ENCODE data around the gene BRF1. TPM values are rescaled to one million over a fixed set of nuclear protein-coding genes. Genes with fewer than 3 reads are reported as not detected.

Gene BRF1
- total and polyA plus RNA-seq, 2 of the 8 experiments (the other 6 are each of a cell fraction or from before 2014, with no cell fraction given) = 7.7 to 18.3 TPM

GRCh38 chr14:105218611-105219010 is 82.2 kb downstream of the BRF1 start:
- Histone ChIP-seq H3K79me2 (ENCODE audit: control insufficient read depth in 1 of 2, insufficient read depth in 2 of 2, low read length in 2 of 2) (no peaks in the 10 kb centered on the region), H3K4me3 (ENCODE audit: extremely low read depth in 1 of 4, insufficient read depth in 2 of 4, low read depth in 3 of 4, low read length in 4 of 4) (no peak overlapping the region), H3K23me2 (ENCODE audit: low read depth, low read length) (peaks cover 5% of the 10 kb centered on the region; the same call in 1 of the 2 replicates), H3K56ac (replicated peaks; ENCODE audit: insufficient read length, low read depth, low read length) (no peak overlapping the region), H3K27me3 (replicated peaks in 1 of 4; ENCODE audit: control insufficient read depth in 3 of 4, extremely low read depth in 1 of 4, insufficient read depth in 3 of 4, low read length in 3 of 4) (no peaks in the 10 kb centered on the region; a peak in 1 of 7 replicates), H3K9ac (replicated peaks in 1 of 4; ENCODE audit: extremely low read depth in 1 of 4, low read depth in 3 of 4, low read length in 3 of 4) (no peak overlapping the region), H3K9me3 (ENCODE audit: insufficient read depth in 2 of 2, low read depth in 1 of 2, low read length in 1 of 2) (no peaks in the 10 kb centered on the region), H4K8ac (ENCODE audit: extremely low read depth, insufficient read depth, low read length) (no peak overlapping the region), H2BK15ac (ENCODE audit: low read length) (no peak overlapping the region), H3K4me1 (replicated peaks in 1 of 4; ENCODE audit: control insufficient read depth in 3 of 4, insufficient read depth in 4 of 4, low read length in 3 of 4) (no peaks in the 10 kb centered on the region), H2AK5ac (ENCODE audit: low read depth, low read length) (no peak overlapping the region), H3K4me2 (ENCODE audit: insufficient read depth in 1 of 2, low read depth in 2 of 2, low read length in 2 of 2) (no peak overlapping the region), H3K27ac (ENCODE audit: low read depth, low read length) (no peak overlapping the region), H3K36me3 (ENCODE audit: control insufficient read depth in 2 of 4, insufficient read depth in 4 of 4, low read length in 3 of 4) (no peaks in the 10 kb centered on the region; a peak in 2 of 8 replicates), H3K79me1 (ENCODE audit: low read depth, low read length) (peaks cover 4% of the 10 kb centered on the region; the same call in 1 of the 2 replicates), H2BK120ac (replicated peaks; ENCODE audit: low read depth, low read length) (no peak overlapping the region), H3K23ac (ENCODE audit: insufficient read length) (no peak overlapping the region), H3K18ac (ENCODE audit: extremely low read depth, low read length) (no peak overlapping the region), H4K5ac (ENCODE audit: insufficient read length, low read depth, low read length) (no peak overlapping the region), H2BK12ac (ENCODE audit: low read depth, low read length) (no peak overlapping the region), H4K91ac (replicated peaks; ENCODE audit: insufficient read length, low read length) (no peak overlapping the region), H2AFZ (ENCODE audit: low read length) (no peak overlapping the region), H2BK5ac (ENCODE audit: low read depth, low read length) (no peak overlapping the region), H2BK20ac (ENCODE audit: low read length) (no peak overlapping the region), H4K20me1 (replicated peaks in 1 of 2; ENCODE audit: control insufficient read depth in 1 of 2, insufficient read depth in 2 of 2, low read length in 2 of 2) (peaks cover 0 to 22% of the 10 kb centered on the region in 2 experiments), H3K4ac (replicated peaks; ENCODE audit: insufficient read length, low read depth, low read length) (no peak overlapping the region), H3K14ac (ENCODE audit: insufficient read length) (no peak overlapping the region)
- POLR2A ChIA-PET (ENCODE audit: partially characterized antibody) = no interaction called here
- CTCF ChIA-PET (ENCODE audit: partially characterized antibody) = interaction anchor here (0.7 to 1.2 kb wide), 4 partner anchors 9 to 42 kb away, joined by 3 read pairs; no protein-coding TSS in a partner anchor
- 86% methylated on average over 16 of the region's 19 CpGs; no CpG with 5 or more reads in 1 of the 2 experiments for WGBS, 2 experiments (ENCODE audit: extremely low coverage in 1 of 2, insufficient coverage in 1 of 2, insufficient read length in 1 of 2, insufficient replicate concordance in 2 of 2, low coverage in 1 of 2, low lambda C conversion rate in 2 of 2, missing lambda C conversion rate in 1 of 2)
- no peak for FAIRE-seq
- no peak for DNase-seq (ENCODE audit: low read depth in 1 of 2, low spot score in 2 of 2)
- TF ChIP-seq KDM4A (IDR thresholded peaks at IDR 0.05; ENCODE audit: low read depth, low read length, severe bottlenecking) (no peak), SIN3A (conservative IDR thresholded peaks at IDR 0.05 in 1 of 2, IDR thresholded peaks at IDR 0.05 in 1 of 2; ENCODE audit: low read depth in 1 of 2, low read length in 2 of 2) (no peak), SP1 (IDR thresholded peaks at IDR 0.05; ENCODE audit: low read depth, low read length) (no peak), YY1 (IDR thresholded peaks at IDR 0.05; ENCODE audit: low read depth, low read length) (no peak), MAFK (IDR thresholded peaks at IDR 0.05; ENCODE audit: low read depth, low read length) (no peak), RNF2 (IDR thresholded peaks at IDR 0.05; ENCODE audit: borderline replicate concordance, low read depth, low read length, missing control alignments, poor library complexity, severe bottlenecking) (no peak), RFX5 (IDR thresholded peaks at IDR 0.05; ENCODE audit: borderline replicate concordance, low read depth, low read length) (no peak), POU5F1 (IDR thresholded peaks at IDR 0.05; ENCODE audit: low read depth, low read length) (no peak), POLR2AphosphoS5 (IDR thresholded peaks at IDR 0.05; ENCODE audit: low read depth, low read length) (no peak), JUN (IDR thresholded peaks at IDR 0.05; ENCODE audit: low read depth, low read length) (no peak), TCF12 (IDR thresholded peaks at IDR 0.05; ENCODE audit: low read depth, low read length) (no peak), RXRA (IDR thresholded peaks at IDR 0.05; ENCODE audit: insufficient read depth, low read depth, low read length) (no peak), SP4 (IDR thresholded peaks at IDR 0.05; ENCODE audit: low read length) (no peak), CTBP2 (IDR thresholded peaks at IDR 0.05; ENCODE audit: borderline replicate concordance, insufficient read depth, insufficient read length, low read length) (no peak), ASH2L (IDR thresholded peaks at IDR 0.05; ENCODE audit: low read length) (no peak)
